GM23338 (cell line): ENCODE measurements around the gene HOXA9. TPM values are rescaled to one million over a fixed set of nuclear protein-coding genes. Genes with fewer than 3 reads are reported as not detected.
A peak's percentile ranks its signal among the peaks of the same experiment; 100 is the strongest.

ENCODE experiments used
- ATAC-seq: fragments of 200-7000 bp; cut with Tn5 transposase; 3 replicates; pipeline ENCODE4 v1.9.1; 2020
- DNase-seq: peaks from one replicate; pipeline ENCODE4 v3.0.0-alpha.2; 2015; ENCODE audit warnings: low spot score
- H2AFZ ChIP-seq: fragments of 200-600 bp; sonication (generic); 2 replicates; pipeline ENCODE4 v1.8.0; 2016; ENCODE audit warnings: antibody characterized with exemption, mild to moderate bottlenecking, moderate library complexity
- H3F3A ChIP-seq: fragments of 200-600 bp; sonication (generic); replicated peaks from 2 replicates; pipeline ENCODE4 v1.8.0; 2017; ENCODE audit warnings: antibody characterized with exemption, mixed run types, low read depth
- H3K27ac ChIP-seq: fragments of 200-600 bp; sonication (generic); 2 replicates; pipeline ENCODE4 v1.6.1; 2016; ENCODE audit warnings: low read depth
- H3K27me3 ChIP-seq: fragments of 200-600 bp; sonication (generic); 2 replicates; pipeline ENCODE4 v1.8.0; 2016; ENCODE audit warnings: mild to moderate bottlenecking, mixed run types, moderate library complexity; ENCODE audit not compliant: insufficient read depth
- H3K36me3 ChIP-seq: fragments of 200-600 bp; sonication (generic); 2 replicates; pipeline ENCODE4 v1.8.0; 2016; ENCODE audit warnings: mild to moderate bottlenecking; ENCODE audit not compliant: insufficient read depth
- H3K4me1 ChIP-seq: fragments of 200-600 bp; sonication (generic); 2 replicates; pipeline ENCODE4 v1.8.0; 2016; ENCODE audit warnings: mild to moderate bottlenecking, moderate library complexity; ENCODE audit not compliant: insufficient read depth
- H3K4me2 ChIP-seq: fragments of 200-600 bp; sonication (generic); 2 replicates; pipeline ENCODE4 v1.7.1; 2017; ENCODE audit warnings: mixed run types
- H3K4me3 ChIP-seq: fragments of 200-600 bp; sonication (generic); 2 replicates; pipeline ENCODE4 v1.6.1; 2016; ENCODE audit warnings: mixed run types
- H3K79me2 ChIP-seq: fragments of 200-600 bp; sonication (generic); replicated peaks from 2 replicates; pipeline ENCODE4 v1.8.0; 2017; ENCODE audit warnings: mild to moderate bottlenecking; ENCODE audit not compliant: insufficient read depth
- H3K9me2 ChIP-seq: fragments of 200-600 bp; sonication (generic); 2 replicates; pipeline ENCODE4 v1.8.0; 2017; ENCODE audit not compliant: insufficient read depth
- H4K20me1 ChIP-seq: fragments of 200-600 bp; sonication (generic); replicated peaks from 2 replicates; pipeline ENCODE4 v1.8.0; 2017; ENCODE audit warnings: mild to moderate bottlenecking; ENCODE audit not compliant: insufficient read depth
- H3K27ac Mint-ChIP-seq: 2 replicates; pipeline ENCODE4 v1.8.0; 2020; ENCODE audit warnings: inconsistent platforms, mild to moderate bottlenecking, moderate library complexity, mixed read lengths
- H3K27me3 Mint-ChIP-seq: 3 replicates; pipeline ENCODE4 v1.8.0; 2022; ENCODE audit warnings: low read depth, mild to moderate bottlenecking, moderate library complexity, mixed read lengths, inconsistent platforms; ENCODE audit not compliant: insufficient read depth, poor library complexity
- H3K36me3 Mint-ChIP-seq: 3 replicates; pipeline ENCODE4 v1.8.0; 2021; ENCODE audit warnings: low read depth, mild to moderate bottlenecking, inconsistent platforms, moderate library complexity, mixed read lengths
- H3K4me1 Mint-ChIP-seq: 3 replicates; pipeline ENCODE4 v1.8.0; 2020; ENCODE audit warnings: mild to moderate bottlenecking, inconsistent platforms, mixed read lengths
- H3K4me3 Mint-ChIP-seq: 3 replicates; pipeline ENCODE4 v1.8.0; 2021; ENCODE audit warnings: moderate library complexity, mild to moderate bottlenecking, inconsistent platforms, mixed read lengths
- H3K9me3 Mint-ChIP-seq: 3 replicates; pipeline ENCODE4 v1.8.0; 2020; ENCODE audit warnings: moderate library complexity, mild to moderate bottlenecking, inconsistent platforms, mixed read lengths
- EZH2 ChIP-seq: fragments of 200-600 bp; sonication (generic); IDR thresholded peaks from one replicate; pipeline ENCODE4 v1.8.0; 2017; ENCODE audit warnings: antibody characterized with exemption, mild to moderate bottlenecking, low read depth; ENCODE audit not compliant: unreplicated experiment
- EZH2phosphoT487 ChIP-seq: fragments of 200-600 bp; sonication (generic); IDR thresholded peaks from one replicate; pipeline ENCODE4 v1.8.1; 2018; ENCODE audit warnings: antibody characterized with exemption; ENCODE audit not compliant: unreplicated experiment
- NANOG ChIP-seq: IDR thresholded peaks from 2 replicates; pipeline ENCODE4 v1.6.1; 2016; ENCODE audit warnings: antibody characterized with exemption, borderline replicate concordance
- POLR2AphosphoS5 ChIP-seq: IDR thresholded peaks from 2 replicates; pipeline ENCODE4 v1.6.1; 2016; ENCODE audit warnings: antibody characterized with exemption, low read depth
- ZNF114 ChIP-seq: fragments of 250-450 bp; sonication (Bioruptor Pico); IDR thresholded peaks from 2 replicates; pipeline ENCODE4 v1.5.0; 2020; ENCODE audit warnings: mild to moderate bottlenecking, moderate library complexity
- ZNF331 ChIP-seq: fragments of 250-450 bp; sonication (Bioruptor Pico); IDR thresholded peaks from 2 replicates; pipeline ENCODE4 v1.5.0; 2020; ENCODE audit warnings: low read depth, mild to moderate bottlenecking, moderate library complexity
- polyA plus RNA-seq: library from polyadenylated mRNA; unstranded; fragments of >200 nt; fragmentation: Nextera tagmentation; extraction: Ambion mirVana; gene quantifications from 2 replicates; pipeline ENCODE4 v1.2.1, GENCODE V29; 2016
- total RNA-seq: library from RNA; depleted of rRNA; stranded (reverse); fragments of >200 nt; shearing (Covaris generic); gene quantifications from 2 replicates; pipeline ENCODE4 v1.2.3, GENCODE V29; 2014
- TF ChIP-seq, protein P1 (sequence below): fragments of 250-450 bp; sonication (Bioruptor Pico); IDR thresholded peaks from 2 replicates; pipeline ENCODE4 v1.5.0; 2020; ENCODE audit warnings: mild to moderate bottlenecking, moderate library complexity

The HOXA9 gene
- total and polyA plus RNA-seq, 2 experiments from 2014 or later = not detected

GRCh38 chr7:27144781-27145164 is 20.6 kb downstream of the HOXA9 start (continued):
- TF ChIP-seq NANOG (no peak), POLR2AphosphoS5 (no peak)

GRCh38 chr7:27143950-27144780 is 21.2 kb downstream of the HOXA9 start:
- Histone ChIP-seq H3K4me2 (no peak overlapping the region; the same call in 1 of the 2 replicates), H4K20me1 (peaks cover 42% of the 10 kb centered on the region), H3F3A (peaks cover 40% of the 10 kb centered on the region), H3K27ac (no peak overlapping the region), H3K79me2 (no peaks in the 10 kb centered on the region), H3K4me1 (peaks cover 40% of the 10 kb centered on the region), H2AFZ (no peak overlapping the region), H3K36me3 (no peaks in the 10 kb centered on the region), H3K27me3 (peaks cover 100% of the 10 kb centered on the region), H3K9me2 (no peaks in the 10 kb centered on the region), H3K4me3 (no peak overlapping the region)
- ATAC-seq (no peak), DNase-seq (no peak)
- Mint-ChIP-seq H3K9me3 (peaks cover 28% of the 10 kb centered on the region), H3K4me3 (0 out of 3 replicates have a peak overlapping the region, but pooled peaks have one; percentile 19), H3K27ac (no peak overlapping the region), H3K36me3 (no peaks in the 10 kb centered on the region; the same call in 2 of the 3 replicates), H3K27me3 (peaks cover 100% of the 10 kb centered on the region), H3K4me1 (peaks cover 21% of the 10 kb centered on the region)
- no peak for TF ChIP-seq NANOG
- TF ChIP-seq, protein P1, sequence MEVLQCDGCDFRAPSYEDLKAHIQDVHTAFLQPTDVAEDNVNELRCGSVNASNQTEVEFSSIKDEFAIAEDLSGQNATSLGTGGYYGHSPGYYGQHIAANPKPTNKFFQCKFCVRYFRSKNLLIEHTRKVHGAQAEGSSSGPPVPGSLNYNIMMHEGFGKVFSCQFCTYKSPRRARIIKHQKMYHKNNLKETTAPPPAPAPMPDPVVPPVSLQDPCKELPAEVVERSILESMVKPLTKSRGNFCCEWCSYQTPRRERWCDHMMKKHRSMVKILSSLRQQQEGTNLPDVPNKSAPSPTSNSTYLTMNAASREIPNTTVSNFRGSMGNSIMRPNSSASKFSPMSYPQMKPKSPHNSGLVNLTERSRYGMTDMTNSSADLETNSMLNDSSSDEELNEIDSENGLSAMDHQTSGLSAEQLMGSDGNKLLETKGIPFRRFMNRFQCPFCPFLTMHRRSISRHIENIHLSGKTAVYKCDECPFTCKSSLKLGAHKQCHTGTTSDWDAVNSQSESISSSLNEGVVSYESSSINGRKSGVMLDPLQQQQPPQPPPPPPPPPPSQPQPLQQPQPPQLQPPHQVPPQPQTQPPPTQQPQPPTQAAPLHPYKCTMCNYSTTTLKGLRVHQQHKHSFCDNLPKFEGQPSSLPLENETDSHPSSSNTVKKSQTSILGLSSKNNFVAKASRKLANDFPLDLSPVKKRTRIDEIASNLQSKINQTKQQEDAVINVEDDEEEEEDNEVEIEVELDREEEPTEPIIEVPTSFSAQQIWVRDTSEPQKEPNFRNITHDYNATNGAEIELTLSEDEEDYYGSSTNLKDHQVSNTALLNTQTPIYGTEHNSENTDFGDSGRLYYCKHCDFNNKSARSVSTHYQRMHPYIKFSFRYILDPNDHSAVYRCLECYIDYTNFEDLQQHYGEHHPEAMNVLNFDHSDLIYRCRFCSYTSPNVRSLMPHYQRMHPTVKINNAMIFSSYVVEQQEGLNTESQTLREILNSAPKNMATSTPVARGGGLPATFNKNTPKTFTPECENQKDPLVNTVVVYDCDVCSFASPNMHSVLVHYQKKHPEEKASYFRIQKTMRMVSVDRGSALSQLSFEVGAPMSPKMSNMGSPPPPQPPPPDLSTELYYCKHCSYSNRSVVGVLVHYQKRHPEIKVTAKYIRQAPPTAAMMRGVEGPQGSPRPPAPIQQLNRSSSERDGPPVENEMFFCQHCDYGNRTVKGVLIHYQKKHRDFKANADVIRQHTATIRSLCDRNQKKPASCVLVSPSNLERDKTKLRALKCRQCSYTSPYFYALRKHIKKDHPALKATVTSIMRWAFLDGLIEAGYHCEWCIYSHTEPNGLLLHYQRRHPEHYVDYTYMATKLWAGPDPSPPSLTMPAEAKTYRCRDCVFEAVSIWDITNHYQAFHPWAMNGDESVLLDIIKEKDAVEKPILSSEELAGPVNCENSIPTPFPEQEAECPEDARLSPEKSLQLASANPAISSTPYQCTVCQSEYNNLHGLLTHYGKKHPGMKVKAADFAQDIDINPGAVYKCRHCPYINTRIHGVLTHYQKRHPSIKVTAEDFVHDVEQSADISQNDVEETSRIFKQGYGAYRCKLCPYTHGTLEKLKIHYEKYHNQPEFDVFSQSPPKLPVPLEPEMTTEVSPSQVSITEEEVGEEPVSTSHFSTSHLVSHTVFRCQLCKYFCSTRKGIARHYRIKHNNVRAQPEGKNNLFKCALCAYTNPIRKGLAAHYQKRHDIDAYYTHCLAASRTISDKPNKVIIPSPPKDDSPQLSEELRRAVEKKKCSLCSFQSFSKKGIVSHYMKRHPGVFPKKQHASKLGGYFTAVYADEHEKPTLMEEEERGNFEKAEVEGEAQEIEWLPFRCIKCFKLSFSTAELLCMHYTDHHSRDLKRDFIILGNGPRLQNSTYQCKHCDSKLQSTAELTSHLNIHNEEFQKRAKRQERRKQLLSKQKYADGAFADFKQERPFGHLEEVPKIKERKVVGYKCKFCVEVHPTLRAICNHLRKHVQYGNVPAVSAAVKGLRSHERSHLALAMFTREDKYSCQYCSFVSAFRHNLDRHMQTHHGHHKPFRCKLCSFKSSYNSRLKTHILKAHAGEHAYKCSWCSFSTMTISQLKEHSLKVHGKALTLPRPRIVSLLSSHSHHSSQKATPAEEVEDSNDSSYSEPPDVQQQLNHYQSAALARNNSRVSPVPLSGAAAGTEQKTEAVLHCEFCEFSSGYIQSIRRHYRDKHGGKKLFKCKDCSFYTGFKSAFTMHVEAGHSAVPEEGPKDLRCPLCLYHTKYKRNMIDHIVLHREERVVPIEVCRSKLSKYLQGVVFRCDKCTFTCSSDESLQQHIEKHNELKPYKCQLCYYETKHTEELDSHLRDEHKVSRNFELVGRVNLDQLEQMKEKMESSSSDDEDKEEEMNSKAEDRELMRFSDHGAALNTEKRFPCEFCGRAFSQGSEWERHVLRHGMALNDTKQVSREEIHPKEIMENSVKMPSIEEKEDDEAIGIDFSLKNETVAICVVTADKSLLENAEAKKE (CRISPR knock-in tag) = no peak
- TF ChIP-seq ZNF331 (CRISPR knock-in tag) = no peak
- TF ChIP-seq ZNF114 (CRISPR knock-in tag) = no peak
- peak; percentile 57 for TF ChIP-seq EZH2
- no peak for TF ChIP-seq EZH2phosphoT487
- no peak for TF ChIP-seq POLR2AphosphoS5
